Measurements from ENCODE around the gene CELA2A.

CELA2A gene

GRCh38 chr1:15456313-15456954 is at the start of gene CELA2A:
CELA2A (plus strand) TSS chr1:15456732; CDS start chr1:15456754, 22 bp downstream.
- DNase-seq: no peak

- DNase-seq: no peak
Observed at GRCh38 chr1:15407580-15407979, 49.0 kb upstream of the CELA2A start.

- DNase-seq: no peak
Observed at GRCh38 chr1:15408890-15409387, 47.6 kb upstream of the CELA2A start.

- DNase-seq: peak; percentile 60
Observed at GRCh38 chr1:15409388-15410222, 46.9 kb upstream of the CELA2A start, which contains the start of gene EFHD2. EFHD2 (plus strand) TSS chr1:15409888; CDS start chr1:15409972, 84 bp downstream.

- DNase-seq: no peak
Observed at GRCh38 chr1:15410223-15410883, 46.2 kb upstream of the CELA2A start.

GRCh38 chr1:15410884-15411245 is 45.7 kb upstream of the CELA2A start:
- no peak for DNase-seq

GRCh38 chr1:15411593-15412137 is 44.9 kb upstream of the CELA2A start:
- no peak for DNase-seq

GRCh38 chr1:15412175-15412800 is 44.2 kb upstream of the CELA2A start:
- no peak for DNase-seq

GRCh38 chr1:15412843-15413242 is 43.7 kb upstream of the CELA2A start:
- no peak for DNase-seq

GRCh38 chr1:15413563-15414444 is 42.7 kb upstream of the CELA2A start:
- DNase-seq: no peak

- no peak for DNase-seq
Observed at GRCh38 chr1:15414445-15414983, 42.0 kb upstream of the CELA2A start.

GRCh38 chr1:15417059-15417934 is 39.2 kb upstream of the CELA2A start:
- DNase-seq: no peak

- no peak for DNase-seq
Observed at GRCh38 chr1:15418806-15419515, 37.6 kb upstream of the CELA2A start.

- DNase-seq: no peak
Observed at GRCh38 chr1:15420853-15421465, 35.6 kb upstream of the CELA2A start.

GRCh38 chr1:15422871-15423270 is 33.7 kb upstream of the CELA2A start:
- DNase-seq: no peak

GRCh38 chr1:15423355-15424077 is 33.0 kb upstream of the CELA2A start:
- DNase-seq: peak; percentile 29

- DNase-seq: no peak
Observed at GRCh38 chr1:15424146-15424667, 32.3 kb upstream of the CELA2A start.

GRCh38 chr1:15424981-15425380 is 31.6 kb upstream of the CELA2A start:
- no peak for DNase-seq
